Measurements from ENCODE around the gene SNRNP25. TPM values are rescaled to one million over a fixed set of nuclear protein-coding genes. Genes with fewer than 3 reads are reported as not detected.

The SNRNP25 gene
- total RNA-seq, 4 donors from 2014 or later = 9.5 to 21.7 (median 13.9) TPM

DNA sequence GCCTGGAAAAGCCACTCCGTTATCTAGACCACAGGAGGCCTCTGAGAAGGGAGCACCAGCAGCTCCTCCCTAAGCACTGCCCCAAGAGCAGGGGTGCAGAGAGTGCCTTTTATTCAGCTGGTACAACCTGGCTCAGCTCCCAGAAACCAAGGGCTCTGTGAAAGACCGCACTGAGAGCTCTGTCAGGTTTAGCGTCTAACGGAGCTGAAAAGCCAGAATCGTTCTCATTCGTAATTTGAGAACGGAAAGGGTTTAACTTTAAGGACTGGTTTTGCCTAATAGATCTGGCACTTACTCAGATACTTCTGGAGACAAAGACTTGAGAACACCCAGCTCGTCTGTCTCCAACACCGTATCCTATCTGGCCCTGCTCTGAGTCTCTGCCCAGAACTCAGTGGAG, 37.9 kb downstream of the SNRNP25 start:
- TF ChIP-seq CTCF (IDR thresholded peaks at IDR 0.05) (no peak), POLR2A (IDR thresholded peaks at IDR 0.05) (no peak)
- Histone ChIP-seq H3K27ac (no peak overlapping the region), H3K4me3 (no peak overlapping the region), H3K27me3 (no peaks in the 10 kb centered on the region), H3K9me3 (no peaks in the 10 kb centered on the region), H3K4me1 (peaks cover 9% of the 10 kb centered on the region), H3K36me3 (peaks cover 55% of the 10 kb centered on the region)
- DNase-seq (ENCODE audit: low spot score in 2 of 2) = no peak
- WGBS = 74% methylated on average over 3 of the region's 9 CpGs

DNA sequence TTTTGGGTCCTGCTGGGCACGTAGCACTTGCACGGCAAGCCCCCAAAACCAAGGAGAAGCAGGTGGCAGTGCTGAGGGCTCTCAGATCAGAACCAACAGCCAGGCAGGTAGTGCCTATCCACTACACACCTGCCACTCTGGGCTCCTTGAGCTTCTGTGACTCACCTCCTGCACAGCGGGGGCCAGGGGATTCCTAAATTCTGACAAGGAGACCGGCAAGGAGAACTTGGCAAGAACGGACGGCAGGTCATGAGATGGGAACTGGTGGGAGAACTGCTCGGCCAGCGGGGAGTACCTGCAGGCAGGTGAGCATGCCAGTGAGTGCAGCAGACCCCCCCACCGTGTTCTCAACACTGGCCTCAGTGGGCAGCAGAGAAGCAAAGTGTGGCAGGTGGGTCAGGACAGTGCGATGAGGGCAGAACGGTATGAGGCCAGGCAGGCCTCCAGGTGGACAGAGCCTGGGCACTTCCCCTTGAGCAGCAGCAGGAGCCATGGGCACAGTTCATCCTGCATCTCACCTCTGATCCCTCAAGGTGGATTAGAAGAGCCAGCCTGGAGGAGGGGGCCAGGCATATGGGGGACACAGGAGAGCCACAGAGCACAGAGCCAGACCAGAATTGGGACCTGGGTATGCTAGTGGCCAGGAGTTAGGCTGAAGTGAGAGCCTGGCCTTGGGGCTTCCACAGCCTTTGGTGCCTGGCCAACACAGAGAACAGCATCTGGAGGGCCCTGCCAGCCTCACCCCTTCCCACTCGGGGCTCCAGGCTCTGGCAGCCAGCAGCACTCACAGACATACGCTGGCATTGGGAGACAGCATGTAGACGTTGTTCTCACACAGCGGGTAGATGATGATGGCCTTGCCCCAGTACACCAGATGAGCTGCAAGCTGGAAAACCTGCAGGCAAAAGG, 39.1 kb downstream of the SNRNP25 start:
- 87% methylated on average over 9 of the region's 15 CpGs for WGBS

GRCh38 chr16:94918-95265, 41.3 kb downstream of the SNRNP25 start:
- H3K27ac ChIP-seq = no peak overlapping the region
- H3K27me3 ChIP-seq = no peaks in the 10 kb centered on the region
- H3K4me1 ChIP-seq = peaks cover 22% of the 10 kb centered on the region
- DNase-seq (ENCODE audit: low spot score in 2 of 2) = no peak
- H3K4me3 ChIP-seq = no peak overlapping the region
- 96% methylated on average over 5 of the region's 5 CpGs for WGBS
- peaks cover 31% of the 10 kb centered on the region for H3K36me3 ChIP-seq
- H3K9me3 ChIP-seq = no peaks in the 10 kb centered on the region
- no peak for TF ChIP-seq EP300 (IDR thresholded peaks at IDR 0.05)
- TF ChIP-seq CTCF (IDR thresholded peaks at IDR 0.05) = no peak
- no peak for TF ChIP-seq POLR2AphosphoS5 (IDR thresholded peaks at IDR 0.05)
- no peak for TF ChIP-seq POLR2A (IDR thresholded peaks at IDR 0.05)

More for the DNA sequence above, 39.1 kb downstream of the SNRNP25 start:
- DNase-seq (ENCODE audit: low spot score in 2 of 2) = no peak
- H3K27ac ChIP-seq = no peak overlapping the region
- H3K36me3 ChIP-seq = peaks cover 44% of the 10 kb centered on the region
- H3K9me3 ChIP-seq = no peaks in the 10 kb centered on the region
- TF ChIP-seq CTCF (IDR thresholded peaks at IDR 0.05) = no peak
- no peak for TF ChIP-seq EP300 (IDR thresholded peaks at IDR 0.05)
- no peak for TF ChIP-seq POLR2AphosphoS5 (IDR thresholded peaks at IDR 0.05)
- no peak for TF ChIP-seq POLR2A (IDR thresholded peaks at IDR 0.05)
- no peaks in the 10 kb centered on the region for H3K27me3 ChIP-seq
- H3K4me1 ChIP-seq = peaks cover 20% of the 10 kb centered on the region
- no peak overlapping the region for H3K4me3 ChIP-seq

GRCh38 chr16:96935-97381, 43.3 kb downstream of the SNRNP25 start:
- Histone ChIP-seq H3K4me3 (no peak overlapping the region), H3K9me3 (no peaks in the 10 kb centered on the region), H3K27ac (no peak overlapping the region), H3K27me3 (no peaks in the 10 kb centered on the region), H3K4me1 (peaks cover 25% of the 10 kb centered on the region), H3K36me3 (peaks cover 26% of the 10 kb centered on the region)
- peak; percentile 95 to 96 for DNase-seq (ENCODE audit: low spot score in 2 of 2)
- TF ChIP-seq POLR2AphosphoS5 (IDR thresholded peaks at IDR 0.05) (peak in 1 of 3 donors; percentile 86), EP300 (IDR thresholded peaks at IDR 0.05) (no peak), CTCF (IDR thresholded peaks at IDR 0.05) (peak; percentile 97 to 100)
- WGBS = 9% methylated on average over 11 of the region's 11 CpGs

DNA sequence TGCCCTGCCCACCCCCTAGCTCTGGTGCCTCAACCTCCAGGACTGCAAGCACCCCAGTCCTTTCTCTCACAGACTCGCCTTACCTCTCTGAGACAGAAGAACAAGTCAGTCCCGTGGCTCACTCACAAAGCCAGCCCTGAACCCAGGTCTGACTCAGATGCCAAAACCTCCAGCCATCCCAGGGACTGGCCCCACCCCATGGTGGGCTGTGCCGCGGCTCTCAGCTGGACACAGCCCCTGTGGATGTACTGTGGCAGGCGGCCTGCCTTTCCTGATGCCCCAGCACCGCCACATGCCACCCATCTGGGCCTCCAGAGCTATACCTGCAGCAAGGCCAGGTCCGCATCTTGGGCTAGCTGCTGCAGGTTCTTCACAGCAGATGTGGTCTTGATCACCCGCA, 44.2 kb downstream of the SNRNP25 start:
- no peak overlapping the region for H3K4me3 ChIP-seq
- DNase-seq (ENCODE audit: low spot score in 2 of 2) = no peak
- no peaks in the 10 kb centered on the region for H3K27me3 ChIP-seq
- H3K9me3 ChIP-seq = no peaks in the 10 kb centered on the region
- H3K4me1 ChIP-seq = peaks cover 31% of the 10 kb centered on the region
- WGBS = 90% methylated on average over 6 of the region's 8 CpGs
- TF ChIP-seq CTCF (IDR thresholded peaks at IDR 0.05) (no peak), POLR2AphosphoS5 (IDR thresholded peaks at IDR 0.05) (no peak), POLR2A (IDR thresholded peaks at IDR 0.05) (no peak), EP300 (IDR thresholded peaks at IDR 0.05) (no peak)
- no peak overlapping the region for H3K27ac ChIP-seq
- peaks cover 20% of the 10 kb centered on the region for H3K36me3 ChIP-seq
